Lung (tissue), 12 donors: ENCODE measurements around the gene S100A10. TPM values are rescaled to one million over a fixed set of nuclear protein-coding genes. Genes with fewer than 3 reads are reported as not detected.

Experiments
- ATAC-seq: fragments of 200-7000 bp; cut with Tn5 transposase; one replicate; pipeline ENCODE4 v1.9.1; 2020; ENCODE audit warnings: moderate number of reproducible peaks; ENCODE audit not compliant: insufficient read depth, low FRiP score
- DNase-seq, 3 donors: peaks; one replicate each; pipeline ENCODE4 v3.0.0-alpha.2; 2013 to 2017
- H3K27ac ChIP-seq, 2 donors: one replicate each; pipeline ENCODE4 v1.5.1; 2013; ENCODE audit warnings: mild to moderate bottlenecking in 2 of 2, moderate library complexity in 2 of 2, control low read depth in 1 of 2, inconsistent platforms in 1 of 2, low read depth in 1 of 2, low read length in 1 of 2
- H3K27me3 ChIP-seq, 3 donors: one replicate each; pipeline ENCODE4 v1.5.1; 2013; ENCODE audit warnings: low read length in 2 of 3; ENCODE audit not compliant: control insufficient read depth in 3 of 3, insufficient read depth in 3 of 3
- H3K36me3 ChIP-seq, 4 donors: one replicate each; pipeline ENCODE4 v1.5.1; 2013; ENCODE audit warnings: low read length in 4 of 4, mild to moderate bottlenecking in 1 of 4, moderate library complexity in 1 of 4; ENCODE audit not compliant: control insufficient read depth in 4 of 4, insufficient read depth in 4 of 4
- H3K4me1 ChIP-seq, 5 donors: one replicate each; pipeline ENCODE4 v1.5.1; 2013; ENCODE audit warnings: low read length in 5 of 5, mild to moderate bottlenecking in 2 of 5, moderate library complexity in 1 of 5; ENCODE audit not compliant: control insufficient read depth in 5 of 5, insufficient read depth in 5 of 5
- H3K4me3 ChIP-seq: one replicate; pipeline ENCODE4 v1.5.1; 2013; ENCODE audit warnings: mild to moderate bottlenecking, control low read depth, moderate library complexity
- H3K9ac ChIP-seq, 2 donors: one replicate each; pipeline ENCODE4 v1.5.1; 2013; ENCODE audit warnings: low read length in 2 of 2, control low read depth in 1 of 2; ENCODE audit not compliant: insufficient read depth in 1 of 2
- H3K9me3 ChIP-seq, 4 donors: one replicate each; pipeline ENCODE4 v1.5.1; 2013; ENCODE audit warnings: low read length in 3 of 4, mild to moderate bottlenecking in 1 of 4, moderate library complexity in 1 of 4; ENCODE audit not compliant: control insufficient read depth in 4 of 4, insufficient read depth in 3 of 4
- CTCF ChIP-seq: IDR thresholded peaks from 2 replicates; pipeline ENCODE4 v1.5.1; 2012; ENCODE audit warnings: mild to moderate bottlenecking; ENCODE audit errors: control extremely low read depth, extremely low read depth
- WGBS, 2 donors: extraction: QIAGEN DNeasy Blood & Tissue Kit; methylation state at CpG; one replicate each; pipeline ENCODE4 v1.1.7; 2013; 5-methylcytosine and 5-hydroxymethylcytosine counted together
- polyA plus RNA-seq, 2 donors: library from polyadenylated mRNA; stranded (reverse); fragments of 200-250 nt; gene quantifications; one replicate each; pipeline ENCODE4 v1.2.1, GENCODE V29; 2013
- total RNA-seq, 2 donors: library from RNA; depleted of rRNA in 1 of 2; stranded (reverse); fragments of >200 nt in 1 of 2; gene quantifications; one replicate each; pipeline ENCODE4 v1.2.1, GENCODE V29; 2014 to 2021
- donor health status: control.
- donor health status: control.
- donor health status: Bipolar disorder and iron deficiency.
- donor health status: healthy.
- donor health status: DM: yes; HTN: yes; CAD: no.

S100A10 gene
- total and polyA plus RNA-seq, 4 donors = 205 to 1,003 (median 674) TPM

GRCh38 chr1:151948506-151948905 lies 45.2 kb downstream of the S100A10 start:
- Histone ChIP-seq H3K4me1 (peaks cover 3 to 24% (median 6%) of the 10 kb centered on the region in 5 donors), H3K36me3 (no peaks in the 10 kb centered on the region), H3K27me3 (peaks cover 0 to 3% (median 0%) of the 10 kb centered on the region in 3 donors), H3K9ac (no peak overlapping the region), H3K27ac (no peak overlapping the region), H3K4me3 (no peak overlapping the region), H3K9me3 (no peaks in the 10 kb centered on the region)
- ATAC-seq (no peak), DNase-seq (no peak)
- 79 to 82% methylated on average over 1 of the region's 1 CpG for WGBS, 2 donors
- no peak for TF ChIP-seq CTCF

GRCh38 chr1:151947140-151947539 lies 46.5 kb downstream of the S100A10 start:
- 78 to 90% methylated on average over 2 of the region's 2 CpGs for WGBS, 2 donors
- Histone ChIP-seq H3K27ac (peak overlapping the region in 1 of 2 donors; percentile 89), H3K4me3 (no peak overlapping the region), H3K9ac (no peak overlapping the region), H3K4me1 (peaks cover 3 to 24% (median 6%) of the 10 kb centered on the region in 5 donors), H3K36me3 (no peaks in the 10 kb centered on the region), H3K27me3 (no peaks in the 10 kb centered on the region), H3K9me3 (no peaks in the 10 kb centered on the region)
- DNase-seq (no peak), ATAC-seq (no peak)
- TF ChIP-seq CTCF = no peak

GRCh38 chr1:151945725-151946722 lies 47.6 kb downstream of the S100A10 start:
- WGBS, 2 donors = 17 to 21% methylated on average over 10 of the region's 10 CpGs
- no peaks in the 10 kb centered on the region for H3K9me3 ChIP-seq
- H3K27ac ChIP-seq = peak overlapping the region; percentile 72 to 78
- no peaks in the 10 kb centered on the region for H3K27me3 ChIP-seq
- peak; percentile 49 to 60 (median 58) for DNase-seq
- H3K9ac ChIP-seq = peak overlapping the region in 1 of 2 donors; percentile 23
- H3K36me3 ChIP-seq = no peaks in the 10 kb centered on the region
- no peak for TF ChIP-seq CTCF
- ATAC-seq = peak; percentile 81
- no peak overlapping the region for H3K4me3 ChIP-seq
- H3K4me1 ChIP-seq = peaks cover 6 to 27% (median 9%) of the 10 kb centered on the region in 5 donors
